Sigmoid colon (tissue), 7 donors: ENCODE measurements around the gene ZNF581. TPM values are rescaled to one million over a fixed set of nuclear protein-coding genes. Genes with fewer than 3 reads are reported as not detected.

Experiments used
- DNase-seq: peaks from one replicate; pipeline ENCODE4 v3.0.0-alpha.2; 2019
- H3K27ac ChIP-seq, 4 donors: fragments of 200-600 bp; sonication (generic); one replicate each; pipeline ENCODE4 v1.5.1; 2016 to 2019; ENCODE audit warnings: mild to moderate bottlenecking in 1 of 4
- H3K27me3 ChIP-seq, 3 donors: fragments of 200-600 bp; sonication (generic); one replicate each; pipeline ENCODE4 v1.5.1; 2019; ENCODE audit warnings: mild to moderate bottlenecking in 1 of 3
- H3K36me3 ChIP-seq, 4 donors: fragments of 200-600 bp; sonication (generic); one replicate each; pipeline ENCODE4 v1.5.1; 2016 to 2019
- H3K4me1 ChIP-seq, 4 donors: fragments of 200-600 bp; sonication (generic); one replicate each; pipeline ENCODE4 v1.5.1; 2017 to 2019
- H3K4me3 ChIP-seq, 4 donors: fragments of 200-600 bp; sonication (generic); one replicate each; pipeline ENCODE4 v1.5.1; 2017 to 2019; ENCODE audit warnings: mild to moderate bottlenecking in 2 of 4, moderate library complexity in 1 of 4
- H3K9me3 ChIP-seq, 4 donors: fragments of 200-600 bp in 3 of 4; sonication (generic) in 3 of 4; one replicate each; pipeline versions ENCODE4 v1.5.1 to v1.6.1; 2013 to 2019
- EP300 ChIP-seq, 4 donors: sonication (generic); formaldehyde crosslinking; IDR thresholded peaks; one replicate each; pipeline ENCODE4 v1.6.1; 2017; ENCODE audit warnings: antibody characterized with exemption in 4 of 4
- POLR2A ChIP-seq, 2 donors: fragments of 450-650 bp; IDR thresholded peaks; one replicate each; pipeline ENCODE4 v1.6.1; 2016; ENCODE audit warnings: antibody characterized with exemption in 2 of 2, mild to moderate bottlenecking in 2 of 2, moderate library complexity in 2 of 2
- POLR2AphosphoS5 ChIP-seq, 4 donors: sonication (generic); formaldehyde crosslinking; IDR thresholded peaks; one replicate each; pipeline ENCODE4 v1.6.1; 2017; ENCODE audit warnings: antibody characterized with exemption in 4 of 4
- WGBS, 2 donors: extraction: QIAGEN DNeasy Blood & Tissue Kit; methylation state at CpG; one replicate each; pipeline ENCODE4 v1.1.7; 2013; 5-methylcytosine and 5-hydroxymethylcytosine counted together
- intact Hi-C: fragments of 100-400 bp; cut with DNase I; formaldehyde crosslinking; loops from one replicate; pipeline ENCODE4 v1.15.1; 2023
- polyA plus RNA-seq, 3 donors: library from polyadenylated mRNA; stranded (reverse); fragments of 200-250 nt; gene quantifications; one replicate each; pipeline ENCODE4 v1.2.3, GENCODE V29; 2013
- total RNA-seq, 4 donors: library from RNA; depleted of rRNA; stranded (reverse); fragments of >200 nt; gene quantifications; one replicate each; pipeline ENCODE4 v1.1.0, GENCODE V29; 2016
- TF ChIP-seq, protein P1 (sequence below), 4 experiments: fragments of 450-650 bp in 3 of 4; fragments of 200-600 bp in 1 of 4; IDR thresholded peaks; one replicate each; pipeline ENCODE4 v1.5.1; 2016 to 2019; ENCODE audit warnings: antibody characterized with exemption in 4 of 4, mild to moderate bottlenecking in 3 of 4, moderate library complexity in 2 of 4
- donor health status: healthy with polysubstance abuse.
- donor health status: Bipolar disorder and iron deficiency.
- donor health status: healthy.

ZNF581 gene
- total and polyA plus RNA-seq, 7 donors = 17.1 to 43.2 (median 23.4) TPM

- H3K27me3 ChIP-seq = no peaks in the 10 kb centered on the region
- no peak overlapping the region for H3K27ac ChIP-seq
- H3K4me1 ChIP-seq = peaks cover 0 to 77% (median 68%) of the 10 kb centered on the region in 4 donors
- H3K9me3 ChIP-seq = no peaks in the 10 kb centered on the region
- no peak overlapping the region for H3K4me3 ChIP-seq
- TF ChIP-seq EP300 (IDR thresholded peaks at IDR 0.05) (no peak), POLR2A (IDR thresholded peaks at IDR 0.05) (no peak), POLR2AphosphoS5 (IDR thresholded peaks at IDR 0.05) (no peak)
- TF ChIP-seq, protein P1, sequence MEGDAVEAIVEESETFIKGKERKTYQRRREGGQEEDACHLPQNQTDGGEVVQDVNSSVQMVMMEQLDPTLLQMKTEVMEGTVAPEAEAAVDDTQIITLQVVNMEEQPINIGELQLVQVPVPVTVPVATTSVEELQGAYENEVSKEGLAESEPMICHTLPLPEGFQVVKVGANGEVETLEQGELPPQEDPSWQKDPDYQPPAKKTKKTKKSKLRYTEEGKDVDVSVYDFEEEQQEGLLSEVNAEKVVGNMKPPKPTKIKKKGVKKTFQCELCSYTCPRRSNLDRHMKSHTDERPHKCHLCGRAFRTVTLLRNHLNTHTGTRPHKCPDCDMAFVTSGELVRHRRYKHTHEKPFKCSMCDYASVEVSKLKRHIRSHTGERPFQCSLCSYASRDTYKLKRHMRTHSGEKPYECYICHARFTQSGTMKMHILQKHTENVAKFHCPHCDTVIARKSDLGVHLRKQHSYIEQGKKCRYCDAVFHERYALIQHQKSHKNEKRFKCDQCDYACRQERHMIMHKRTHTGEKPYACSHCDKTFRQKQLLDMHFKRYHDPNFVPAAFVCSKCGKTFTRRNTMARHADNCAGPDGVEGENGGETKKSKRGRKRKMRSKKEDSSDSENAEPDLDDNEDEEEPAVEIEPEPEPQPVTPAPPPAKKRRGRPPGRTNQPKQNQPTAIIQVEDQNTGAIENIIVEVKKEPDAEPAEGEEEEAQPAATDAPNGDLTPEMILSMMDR (IDR thresholded peaks at IDR 0.05) = no peak
- H3K36me3 ChIP-seq = peaks cover 0 to 7% (median 0%) of the 10 kb centered on the region in 4 donors
- no peak for DNase-seq
- intact Hi-C loops = no loop called here
- WGBS, 2 donors = 74 to 86% methylated on average over 11 of the region's 11 CpGs
These were observed 5.9 kb upstream of the ZNF581 start for GRCh38 chr19:55637534-55637933.

DNA sequence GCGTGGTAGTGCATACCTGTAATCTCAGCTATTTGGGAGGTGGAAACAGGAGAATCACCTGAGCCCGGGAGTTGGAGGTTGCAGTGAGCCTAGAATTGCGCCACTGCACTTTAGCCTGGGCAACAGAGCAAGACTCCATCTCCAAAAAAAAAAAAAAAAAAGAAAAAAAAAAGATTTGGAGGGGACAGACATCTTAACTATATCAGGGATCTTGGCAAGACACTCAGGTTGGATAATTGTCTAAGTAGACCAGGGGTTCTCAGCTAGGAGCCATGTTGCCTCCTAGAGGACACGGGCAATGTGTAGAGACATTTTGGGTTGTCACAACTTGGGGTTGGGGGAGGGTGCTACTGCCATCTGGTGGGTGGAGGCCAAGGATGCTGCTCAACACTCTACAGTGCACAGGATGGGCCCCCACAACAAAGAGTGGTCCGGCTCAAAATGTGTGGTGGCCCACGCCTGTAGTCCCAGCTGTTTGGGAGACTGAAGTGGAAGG is 4.5 kb upstream of the ZNF581 start:
- no peaks in the 10 kb centered on the region for H3K9me3 ChIP-seq
- DNase-seq = no peak
- peaks cover 0 to 81% (median 74%) of the 10 kb centered on the region in 4 donors for H3K4me1 ChIP-seq
- peaks cover 0 to 7% (median 0%) of the 10 kb centered on the region in 4 donors for H3K36me3 ChIP-seq
- WGBS, 2 donors = 85 to 89% methylated on average over 6 of the region's 6 CpGs
- no peak overlapping the region for H3K4me3 ChIP-seq
- H3K27ac ChIP-seq = peak overlapping the region in 2 of 4 donors; percentile 84 to 98
- intact Hi-C loops = no loop called here
- TF ChIP-seq, protein P1 (IDR thresholded peaks at IDR 0.05) = peak in 1 of 4 experiments; percentile 33
- TF ChIP-seq POLR2AphosphoS5 (IDR thresholded peaks at IDR 0.05) (no peak), POLR2A (IDR thresholded peaks at IDR 0.05) (no peak), EP300 (IDR thresholded peaks at IDR 0.05) (no peak)
- no peaks in the 10 kb centered on the region for H3K27me3 ChIP-seq

- Histone ChIP-seq H3K36me3 (peaks cover 0 to 12% (median under 1%) of the 10 kb centered on the region in 4 donors), H3K27me3 (no peaks in the 10 kb centered on the region), H3K9me3 (no peaks in the 10 kb centered on the region), H3K27ac (peak overlapping the region; percentile 84 to 98 (median 97)), H3K4me3 (peak overlapping the region; percentile 78 to 99 (median 85)), H3K4me1 (peaks cover 0 to 86% (median 80%) of the 10 kb centered on the region in 4 donors)
- intact Hi-C loops = no loop called here
- 27 to 45% methylated on average over 38 of the region's 38 CpGs for WGBS, 2 donors
- no peak for TF ChIP-seq POLR2A (IDR thresholded peaks at IDR 0.05)
- TF ChIP-seq POLR2AphosphoS5 (IDR thresholded peaks at IDR 0.05) = peak in 2 of 4 donors; percentile 8 to 37
- no peak for TF ChIP-seq EP300 (IDR thresholded peaks at IDR 0.05)
- TF ChIP-seq, protein P1 (IDR thresholded peaks at IDR 0.05) = peak; percentile 24 to 43 (median 34)
- DNase-seq = peak; percentile 83
These were observed 3.3 kb upstream of the ZNF581 start for GRCh38 chr19:55640043-55640576.

DNA sequence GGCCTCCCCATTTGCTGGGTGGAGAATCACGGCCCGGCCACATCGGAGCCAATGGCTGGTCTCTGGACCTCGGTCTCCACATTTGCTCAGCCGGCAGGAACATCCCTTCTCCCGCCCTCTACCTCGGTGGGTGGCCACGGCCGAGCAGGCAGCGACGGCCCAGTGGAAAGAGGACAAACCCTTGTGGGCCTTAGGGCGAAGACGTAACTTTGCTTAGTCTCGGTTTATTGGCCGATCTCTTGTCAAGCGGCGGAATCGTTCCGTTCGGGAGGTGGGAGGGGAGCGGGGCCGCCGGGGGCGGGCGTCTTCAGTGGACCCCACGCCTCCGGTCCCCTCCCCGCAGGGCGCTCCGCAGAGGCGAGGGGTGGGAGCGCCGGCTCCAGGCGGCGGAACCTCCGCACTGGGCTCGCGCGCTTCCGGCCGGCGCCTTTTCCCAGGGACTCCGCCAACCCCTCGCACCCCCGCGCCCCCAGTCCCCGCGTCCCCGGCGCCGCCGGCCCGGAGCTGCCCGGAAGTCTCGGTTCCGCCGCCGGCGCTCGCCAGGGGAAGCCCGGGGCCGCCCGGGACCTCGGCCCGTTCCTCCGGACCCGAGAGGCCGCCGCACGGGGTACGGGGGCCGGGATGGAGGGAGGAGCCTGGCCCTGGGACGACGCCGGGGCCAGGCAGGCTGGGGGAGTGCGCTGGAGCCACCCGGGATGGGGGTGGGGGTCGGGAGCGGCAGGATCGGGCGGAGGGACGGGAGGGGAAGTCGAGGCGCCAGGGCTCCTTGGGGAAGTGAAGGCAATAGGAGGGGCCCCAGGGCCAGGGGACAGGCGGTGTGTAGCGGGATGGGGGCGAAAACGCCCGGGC is 2.6 kb upstream of the ZNF581 start, which contains the start of gene ZNF580:
Gene ZNF580 (plus strand): TSS at position 426 of the 849 bp plus-strand sequence. CDS start 1,507 bp downstream, outside the sequence.
- DNase-seq = peak; percentile 83
- peak within 1 kb of the TSS; percentile 84 to 98 (median 97) for H3K27ac ChIP-seq
- WGBS, 2 donors = 1% methylated on average over 89 of the region's 89 CpGs
- H3K36me3 ChIP-seq = peaks cover 0 to 19% (median 2%) of the 10 kb centered on the region in 4 donors
- no peaks in the 10 kb centered on the region for H3K9me3 ChIP-seq
- peak within 1 kb of the TSS; percentile 78 to 99 (median 85) for H3K4me3 ChIP-seq
- TF ChIP-seq, protein P1 (IDR thresholded peaks at IDR 0.05) = no peak
- TF ChIP-seq POLR2A (IDR thresholded peaks at IDR 0.05) (no peak), EP300 (IDR thresholded peaks at IDR 0.05) (no peak), POLR2AphosphoS5 (IDR thresholded peaks at IDR 0.05) (peak in 2 of 4 donors; percentile 39 to 44)
- H3K4me1 ChIP-seq = peaks cover 0 to 83% (median 77%) of the 10 kb centered on the region in 4 donors
- H3K27me3 ChIP-seq = no peaks in the 10 kb centered on the region
- intact Hi-C loops = no loop called here
